ENCODE results near the gene TCERG1. TPM values are rescaled to one million over a fixed set of nuclear protein-coding genes. Genes with fewer than 3 reads are reported as not detected.

The TCERG1 gene
- total RNA-seq, 4 donors from 2014 or later = 63.9 to 117 (median 109) TPM

- H3K4me3 ChIP-seq = no peak overlapping the region
- H3K36me3 ChIP-seq = peaks cover 0 to 28% (median 13%) of the 10 kb centered on the region in 4 donors
- no peak for TF ChIP-seq POLR2A (IDR thresholded peaks at IDR 0.05)
- H3K27ac ChIP-seq = no peak overlapping the region
- DNase-seq = no peak
- no peaks in the 10 kb centered on the region for H3K9me3 ChIP-seq
- intact Hi-C loops (cut with DNase I; ENCODE audit: low total_unique reads) (no loop called here), in situ Hi-C loops (cut with MboI; ENCODE audit: low pct_ligation_motif_present in 1 of 4, low pct_unique_long_range_greater_than_20kb in 1 of 4, low sequenced_read_pairs in 3 of 4) (no loop called here)
- 97 to 100% methylated on average over 4 of the region's 4 CpGs for WGBS, 2 donors (ENCODE audit: low coverage in 1 of 2)
- H3K27me3 ChIP-seq = no peaks in the 10 kb centered on the region
- H3K4me1 ChIP-seq = no peaks in the 10 kb centered on the region
These were observed 52.5 kb downstream of the TCERG1 start for GRCh38 chr5:146499680-146500079.

- H3K4me3 ChIP-seq = no peak overlapping the region
- no peaks in the 10 kb centered on the region for H3K27me3 ChIP-seq
- intact Hi-C loops (cut with DNase I; ENCODE audit: low total_unique reads) = no loop called here
- DNase-seq = no peak
- peaks cover 0 to 2% (median 0%) of the 10 kb centered on the region in 4 donors for H3K4me1 ChIP-seq
- TF ChIP-seq CTCF (IDR thresholded peaks at IDR 0.05) (no peak), POLR2A (IDR thresholded peaks at IDR 0.05) (no peak), POLR2AphosphoS5 (IDR thresholded peaks at IDR 0.05) (no peak), EP300 (IDR thresholded peaks at IDR 0.05; ENCODE audit: low read depth) (no peak)
- in situ Hi-C loops (cut with MboI; ENCODE audit: low pct_ligation_motif_present in 1 of 4, low pct_unique_long_range_greater_than_20kb in 1 of 4, low sequenced_read_pairs in 3 of 4) = no loop called here
- H3K27ac ChIP-seq = no peak overlapping the region
- no peaks in the 10 kb centered on the region for H3K9me3 ChIP-seq
- peaks cover 0 to 76% (median 28%) of the 10 kb centered on the region in 4 donors for H3K36me3 ChIP-seq
- 81 to 88% methylated on average over 5 of the region's 5 CpGs for WGBS, 2 donors (ENCODE audit: low coverage in 1 of 2)
These were observed 60.3 kb downstream of the TCERG1 start for GRCh38 chr5:146507428-146507827.

GRCh38 chr5:146510559-146511125, 63.5 kb downstream of the TCERG1 start:
- no peak overlapping the region for H3K4me3 ChIP-seq
- no peaks in the 10 kb centered on the region for H3K9me3 ChIP-seq
- 88 to 92% methylated on average over 9 of the region's 9 CpGs for WGBS, 2 donors (ENCODE audit: low coverage in 1 of 2)
- peaks cover 0 to 55% (median 19%) of the 10 kb centered on the region in 4 donors for H3K36me3 ChIP-seq
- H3K27ac ChIP-seq = no peak overlapping the region
- H3K27me3 ChIP-seq = no peaks in the 10 kb centered on the region
- in situ Hi-C loops (cut with MboI; ENCODE audit: low pct_ligation_motif_present in 1 of 4, low pct_unique_long_range_greater_than_20kb in 1 of 4, low sequenced_read_pairs in 3 of 4) (no loop called here), intact Hi-C loops (cut with DNase I; ENCODE audit: low total_unique reads) (no loop called here)
- DNase-seq = no peak
- peaks cover 0 to 7% (median 3%) of the 10 kb centered on the region in 4 donors for H3K4me1 ChIP-seq
- no peak for TF ChIP-seq CTCF (IDR thresholded peaks at IDR 0.05)
- TF ChIP-seq POLR2AphosphoS5 (IDR thresholded peaks at IDR 0.05) = no peak
- no peak for TF ChIP-seq EP300 (IDR thresholded peaks at IDR 0.05; ENCODE audit: low read depth)
- no peak for TF ChIP-seq POLR2A (IDR thresholded peaks at IDR 0.05)

GRCh38 chr5:146513462-146513861, 66.3 kb downstream of the TCERG1 start:
- Histone ChIP-seq H3K9me3 (no peaks in the 10 kb centered on the region), H3K36me3 (peaks cover 0 to 28% (median 12%) of the 10 kb centered on the region in 4 donors), H3K4me1 (peaks cover 0 to 7% (median 3%) of the 10 kb centered on the region in 4 donors), H3K27ac (no peak overlapping the region), H3K4me3 (no peak overlapping the region), H3K27me3 (no peaks in the 10 kb centered on the region)
- DNase-seq = no peak
- 55 to 61% methylated on average over 2 of the region's 2 CpGs for WGBS, 2 donors (ENCODE audit: low coverage in 1 of 2)
- intact Hi-C loops (cut with DNase I; ENCODE audit: low total_unique reads) (no loop called here), in situ Hi-C loops (cut with MboI; ENCODE audit: low pct_ligation_motif_present in 1 of 4, low pct_unique_long_range_greater_than_20kb in 1 of 4, low sequenced_read_pairs in 3 of 4) (no loop called here)
- TF ChIP-seq CTCF (IDR thresholded peaks at IDR 0.05) (no peak), POLR2A (IDR thresholded peaks at IDR 0.05) (no peak), EP300 (IDR thresholded peaks at IDR 0.05; ENCODE audit: low read depth) (no peak), POLR2AphosphoS5 (IDR thresholded peaks at IDR 0.05) (no peak)

- Histone ChIP-seq H3K9me3 (no peaks in the 10 kb centered on the region), H3K4me1 (peaks cover 0 to 7% (median 3%) of the 10 kb centered on the region in 4 donors), H3K27me3 (no peaks in the 10 kb centered on the region), H3K27ac (no peak overlapping the region), H3K36me3 (peaks cover 0 to 17% (median 7%) of the 10 kb centered on the region in 4 donors), H3K4me3 (no peak overlapping the region)
- intact Hi-C loops (cut with DNase I; ENCODE audit: low total_unique reads) = no loop called here
- no peak for DNase-seq
- no peak for TF ChIP-seq EP300 (IDR thresholded peaks at IDR 0.05; ENCODE audit: low read depth)
- no peak for TF ChIP-seq POLR2AphosphoS5 (IDR thresholded peaks at IDR 0.05)
- TF ChIP-seq CTCF (IDR thresholded peaks at IDR 0.05) = no peak
- WGBS, 2 donors (ENCODE audit: low coverage in 1 of 2) = 88% methylated on average over 1 of the region's 1 CpG
- in situ Hi-C loops (cut with MboI; ENCODE audit: low pct_ligation_motif_present in 1 of 4, low pct_unique_long_range_greater_than_20kb in 1 of 4, low sequenced_read_pairs in 3 of 4) = no loop called here
These were observed 67.4 kb downstream of the TCERG1 start for GRCh38 chr5:146514575-146514974.

Data from transverse colon (tissue), 4 donors.